Measurements from ENCODE around the gene DNHD1.

The DNHD1 gene

GRCh38 chr11:6613496-6613895, 116.4 kb downstream of the DNHD1 start:
- TF ChIP-seq EZH2phosphoT487 (IDR thresholded peaks at IDR 0.05; ENCODE audit: borderline replicate concordance, low read length) (no peak), CTCF (IDR thresholded peaks at IDR 0.05; ENCODE audit: low read depth, low read length, poor library complexity, severe bottlenecking) (no peak)
- Histone ChIP-seq H3K27me3 (ENCODE audit: control insufficient read depth, low read length) (no peaks in the 10 kb centered on the region), H3K9me2 (replicated peaks; ENCODE audit: control insufficient read depth, low read length) (no peaks in the 10 kb centered on the region), H3F3A (ENCODE audit: control insufficient read depth, insufficient read depth) (peaks cover 5% of the 10 kb centered on the region; the same call in 1 of the 2 replicates), H3K4me2 (ENCODE audit: low read length) (peak overlapping the region; percentile 97; the same call in 1 of the 2 replicates), H4K20me1 (ENCODE audit: control insufficient read depth, insufficient read depth, low read depth, low read length) (no peaks in the 10 kb centered on the region), H3K79me2 (ENCODE audit: control insufficient read depth, low read length) (peaks cover 17% of the 10 kb centered on the region), H3K4me3 (ENCODE audit: low read length) (no peak overlapping the region; the same call in 1 of the 2 replicates), H3K36me3 (ENCODE audit: control insufficient read depth, low read length) (peaks cover 33% of the 10 kb centered on the region), H3K4me1 (ENCODE audit: control insufficient read depth, low read length) (peaks cover 30% of the 10 kb centered on the region), H3K27ac (ENCODE audit: low read depth, low read length) (no peak overlapping the region), H3K9me3 (ENCODE audit: control insufficient read depth, insufficient read depth, low read length) (no peaks in the 10 kb centered on the region)

- Histone ChIP-seq H3K9me2 (replicated peaks; ENCODE audit: control insufficient read depth, low read length) (no peaks in the 10 kb centered on the region), H3K4me3 (ENCODE audit: low read length) (no peak overlapping the region), H4K20me1 (ENCODE audit: control insufficient read depth, insufficient read depth, low read depth, low read length) (no peaks in the 10 kb centered on the region), H3K27me3 (ENCODE audit: control insufficient read depth, low read length) (no peaks in the 10 kb centered on the region), H3K27ac (ENCODE audit: low read depth, low read length) (no peak overlapping the region), H3K4me2 (ENCODE audit: low read length) (no peak overlapping the region), H3K36me3 (ENCODE audit: control insufficient read depth, low read length) (peaks cover 24% of the 10 kb centered on the region), H3K4me1 (ENCODE audit: control insufficient read depth, low read length) (peaks cover 35% of the 10 kb centered on the region), H3F3A (ENCODE audit: control insufficient read depth, insufficient read depth) (peaks cover 5% of the 10 kb centered on the region; the same call in 1 of the 2 replicates), H3K9me3 (ENCODE audit: control insufficient read depth, insufficient read depth, low read length) (no peaks in the 10 kb centered on the region), H3K79me2 (ENCODE audit: control insufficient read depth, low read length) (peaks cover 20% of the 10 kb centered on the region)
- TF ChIP-seq EZH2phosphoT487 (IDR thresholded peaks at IDR 0.05; ENCODE audit: borderline replicate concordance, low read length) (no peak), CTCF (IDR thresholded peaks at IDR 0.05; ENCODE audit: low read depth, low read length, poor library complexity, severe bottlenecking) (no peak)
Observed at GRCh38 chr11:6614446-6614845, 117.4 kb downstream of the DNHD1 start.

- no peaks in the 10 kb centered on the region for H3K9me3 ChIP-seq (ENCODE audit: control insufficient read depth, insufficient read depth, low read length)
- H3K4me2 ChIP-seq (ENCODE audit: low read length): no peak overlapping the region
- no peaks in the 10 kb centered on the region for H4K20me1 ChIP-seq (ENCODE audit: control insufficient read depth, insufficient read depth, low read depth, low read length)
- no peaks in the 10 kb centered on the region for H3K9me2 ChIP-seq (replicated peaks; ENCODE audit: control insufficient read depth, low read length)
- H3F3A ChIP-seq (ENCODE audit: control insufficient read depth, insufficient read depth): peaks cover 5% of the 10 kb centered on the region; the same call in 1 of the 2 replicates
- TF ChIP-seq EZH2phosphoT487 (IDR thresholded peaks at IDR 0.05; ENCODE audit: borderline replicate concordance, low read length): no peak
- no peak for TF ChIP-seq CTCF (IDR thresholded peaks at IDR 0.05; ENCODE audit: low read depth, low read length, poor library complexity, severe bottlenecking)
- H3K27me3 ChIP-seq (ENCODE audit: control insufficient read depth, low read length): no peaks in the 10 kb centered on the region
- H3K4me3 ChIP-seq (ENCODE audit: low read length): no peak overlapping the region
- peaks cover 20% of the 10 kb centered on the region for H3K79me2 ChIP-seq (ENCODE audit: control insufficient read depth, low read length)
- H3K4me1 ChIP-seq (ENCODE audit: control insufficient read depth, low read length): peaks cover 41% of the 10 kb centered on the region
- peaks cover 18% of the 10 kb centered on the region for H3K36me3 ChIP-seq (ENCODE audit: control insufficient read depth, low read length)
- no peak overlapping the region for H3K27ac ChIP-seq (ENCODE audit: low read depth, low read length)
Observed at GRCh38 chr11:6615046-6615445, 118.0 kb downstream of the DNHD1 start.

All from DOHH2 (cell line).